ENCODE data around the gene AK2.

DNA sequence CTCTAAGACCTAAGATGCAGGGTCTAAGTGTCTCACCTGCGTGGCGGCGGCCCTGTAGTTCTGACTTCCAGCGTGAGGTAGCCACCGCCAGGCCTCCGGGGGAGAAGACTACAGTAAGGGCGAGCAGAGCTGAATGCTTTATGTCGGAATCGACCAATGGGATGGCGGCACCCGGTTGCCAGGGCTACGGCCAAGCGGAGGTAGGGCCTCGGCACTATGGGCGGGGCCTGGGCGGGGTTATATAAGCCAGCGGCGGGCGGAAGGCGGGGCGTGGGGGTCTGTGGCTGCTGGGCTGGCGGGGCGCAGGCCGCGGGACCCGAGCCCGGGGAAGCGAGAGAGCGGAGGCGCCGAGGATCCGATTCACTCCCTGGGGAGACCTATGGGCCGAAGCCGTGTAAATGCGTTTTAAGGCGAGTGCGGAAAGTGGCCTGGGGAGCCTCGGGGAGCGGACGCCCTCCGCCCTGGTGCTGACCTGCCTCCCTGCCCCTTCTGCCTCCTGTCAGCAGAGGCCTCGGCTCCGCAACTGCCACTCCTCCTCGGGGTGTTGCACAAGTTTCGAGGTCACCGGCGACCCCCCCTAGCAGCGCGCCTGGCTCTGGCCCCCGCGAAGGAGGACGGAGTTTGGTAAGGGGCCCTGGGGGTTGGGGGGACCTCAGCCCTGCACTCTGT lies 44.3 kb upstream of the AK2 start, which contains the start of gene AZIN2:
- TF ChIP-seq EP300 (IDR thresholded peaks at IDR 0.05), result no peak
- TF ChIP-seq CTCF (IDR thresholded peaks at IDR 0.05), result no peak
- TF ChIP-seq POLR2AphosphoS5 (IDR thresholded peaks at IDR 0.05), result peak in 3 of 4 donors; percentile 54 to 89 (median 80)

Measured in sigmoid colon (tissue), 4 donors.